GM12878 (cell line): ENCODE measurements around the gene ACTR1A. TPM values are rescaled to one million over a fixed set of nuclear protein-coding genes. Genes with fewer than 3 reads are reported as not detected.

Experiments used
- CBFB ChIP-seq: IDR thresholded peaks from 2 replicates; pipeline ENCODE4 v1.6.1; 2016; ENCODE audit warnings: antibody characterized with exemption, low read depth
- CHD2 ChIP-seq: IDR thresholded peaks from 2 replicates; pipeline ENCODE4 v1.6.1; 2011; ENCODE audit warnings: low read depth, low read length, improper control_type of control experiment, borderline replicate concordance
- CHD4 ChIP-seq: fragments of 200-600 bp; sonication (generic); IDR thresholded peaks from 2 replicates; pipeline ENCODE4 v1.6.1; 2016; ENCODE audit warnings: mild to moderate bottlenecking
- E2F4 ChIP-seq: IDR thresholded peaks from 2 replicates; pipeline ENCODE4 v1.6.1; 2012; ENCODE audit warnings: low read depth, low read length, improper control_type of control experiment
- E4F1 ChIP-seq: fragments of 450-650 bp; IDR thresholded peaks from 2 replicates; pipeline ENCODE4 v1.6.1; 2018; ENCODE audit warnings: borderline replicate concordance, mild to moderate bottlenecking; ENCODE audit not compliant: partially characterized antibody
- EGR1 ChIP-seq, 2 experiments: IDR thresholded peaks; 1 replicate in 1 of 2; 2 replicates in 1 of 2; pipeline ENCODE4 v1.6.1; 2011 to 2012; ENCODE audit warnings: low read depth in 2 of 2, low read length in 2 of 2, borderline replicate concordance in 1 of 2, mild to moderate bottlenecking in 1 of 2, moderate library complexity in 1 of 2
- ESRRA ChIP-seq: IDR thresholded peaks from 2 replicates; pipeline ENCODE4 v1.6.1; 2012; ENCODE audit warnings: mild to moderate bottlenecking, low read length, improper control_type of control experiment
- EZH2 ChIP-seq: IDR thresholded peaks from 2 replicates; pipeline ENCODE4 v1.6.1; 2012; ENCODE audit warnings: low read depth, mild to moderate bottlenecking, control low read depth, inconsistent platforms, low read length, borderline replicate concordance; ENCODE audit not compliant: control insufficient read depth
- FOS ChIP-seq: IDR thresholded peaks from 3 replicates; pipeline ENCODE4 v1.6.1; 2011; ENCODE audit warnings: borderline replicate concordance; ENCODE audit not compliant: insufficient read length; ENCODE audit errors: extremely low read depth
- FOXM1 ChIP-seq: IDR thresholded peaks from 2 replicates; pipeline ENCODE4 v1.6.1; 2012; ENCODE audit warnings: low read depth, mild to moderate bottlenecking, inconsistent platforms, low read length, moderate library complexity
- GATAD2B ChIP-seq: fragments of 450-650 bp; conservative IDR thresholded peaks from 2 replicates; pipeline ENCODE4 v1.6.1; 2017; ENCODE audit warnings: low read depth, mild to moderate bottlenecking, moderate library complexity
- HDAC2 ChIP-seq: fragments of 200-600 bp; sonication (generic); IDR thresholded peaks from 2 replicates; pipeline ENCODE4 v1.6.1; 2017
- HDGF ChIP-seq: fragments of 450-650 bp; IDR thresholded peaks from 2 replicates; pipeline ENCODE4 v1.6.1; 2016; ENCODE audit warnings: antibody characterized with exemption
- IKZF2 ChIP-seq, 2 experiments: fragments of 450-650 bp; IDR thresholded peaks; 2 replicates each; pipeline ENCODE4 v1.6.1; 2017; ENCODE audit warnings: mild to moderate bottlenecking in 2 of 2, moderate library complexity in 2 of 2
- JUND ChIP-seq: IDR thresholded peaks from 2 replicates; pipeline ENCODE4 v1.6.1; 2012; ENCODE audit warnings: low read depth, mild to moderate bottlenecking, low read length, improper control_type of control experiment, moderate library complexity
- MTA3 ChIP-seq: IDR thresholded peaks from 2 replicates; pipeline ENCODE4 v1.6.1; 2012; ENCODE audit warnings: low read length, inconsistent platforms, borderline replicate concordance
- NFXL1 ChIP-seq: fragments of 450-650 bp; IDR thresholded peaks from 2 replicates; pipeline ENCODE4 v1.6.1; 2017; ENCODE audit warnings: antibody characterized with exemption, mild to moderate bottlenecking, borderline replicate concordance
- RAD21 ChIP-seq: IDR thresholded peaks from 2 replicates; pipeline ENCODE4 v1.6.1; 2011; ENCODE audit warnings: mild to moderate bottlenecking, low read depth, low read length, moderate library complexity; ENCODE audit not compliant: insufficient read depth
- SMC3 ChIP-seq: IDR thresholded peaks from 2 replicates; pipeline ENCODE4 v1.6.1; 2011; ENCODE audit warnings: low read length, improper control_type of control experiment, borderline replicate concordance
- SREBF1 ChIP-seq: IDR thresholded peaks from 2 replicates; pipeline ENCODE4 v1.6.1; 2012; ENCODE audit warnings: mild to moderate bottlenecking, low read length
- STAT1 ChIP-seq: fragments of 450-650 bp; conservative IDR thresholded peaks from 2 replicates; pipeline ENCODE4 v1.6.1; 2014; ENCODE audit warnings: antibody characterized with exemption, mild to moderate bottlenecking
- polyA plus RNA-seq, 11 experiments: library from polyadenylated mRNA; depleted of rRNA in 4 of 11; unstranded in 6 of 11; stranded (reverse) in 5 of 11; fragments of >200 nt; fragmentation: Nextera tagmentation in 4 of 11; fragmentation: Illumina TruSeq in 1 of 11; extraction: Ambion mirVana in 4 of 11; extraction: Trizol in 1 of 11; gene quantifications; 1 replicate in 1 of 11; 2 replicates in 10 of 11; pipeline versions ENCODE4 v1.2.1 to v1.2.3, GENCODE V29; 2011 to 2016; ENCODE audit warnings: inconsistent platforms in 2 of 11, missing spikeins in 2 of 11, low read depth in 1 of 11
- total RNA-seq, 4 experiments: library from RNA; depleted of rRNA in 3 of 4; stranded (reverse); fragments of >200 nt in 3 of 4; fragmentation: Illumina TruSeq in 1 of 4; extraction: Trizol in 1 of 4; gene quantifications; 2 replicates each; pipeline versions ENCODE4 v1.2.1 to v1.2.3, GENCODE V29; 2013 to 2021
- TF ChIP-seq, protein P1 (sequence below): IDR thresholded peaks from 2 replicates; pipeline ENCODE4 v1.6.1; 2012; ENCODE audit warnings: improper control_type of control experiment, low read depth, low read length; ENCODE audit not compliant: insufficient replicate concordance

ACTR1A gene
- total and polyA plus RNA-seq, 10 of the 15 experiments (the other 5 are each of a cell fraction or from before 2014, with no cell fraction given) = 43.0 to 110 (median 78.9) TPM

GRCh38 chr10:102503264-102504178 lies 1.0 kb upstream of the ACTR1A start, which contains the start of gene SUFU (continued):
- no peak for TF ChIP-seq MTA3
- no peak for TF ChIP-seq HDAC2
- TF ChIP-seq EGR1 (IDR thresholded peaks at IDR 0.05; ENCODE audit: borderline replicate concordance in 1 of 2, low read depth in 2 of 2, low read length in 2 of 2) = no peak
- TF ChIP-seq EZH2 = no peak
- TF ChIP-seq E2F4 = no peak
- TF ChIP-seq IKZF2 (IDR thresholded peaks at IDR 0.05) = no peak
- TF ChIP-seq STAT1 = no peak
- TF ChIP-seq CHD2 = peak; percentile 73; the same call in 1 of the 2 replicates
- no peak for TF ChIP-seq JUND
- no peak for TF ChIP-seq E4F1
- TF ChIP-seq HDGF = no peak
- TF ChIP-seq CHD4 = no peak
- no peak for TF ChIP-seq NFXL1
- TF ChIP-seq FOS = peak; percentile 29
- no peak for TF ChIP-seq FOXM1
- no peak for TF ChIP-seq CBFB
- TF ChIP-seq, protein P1, sequence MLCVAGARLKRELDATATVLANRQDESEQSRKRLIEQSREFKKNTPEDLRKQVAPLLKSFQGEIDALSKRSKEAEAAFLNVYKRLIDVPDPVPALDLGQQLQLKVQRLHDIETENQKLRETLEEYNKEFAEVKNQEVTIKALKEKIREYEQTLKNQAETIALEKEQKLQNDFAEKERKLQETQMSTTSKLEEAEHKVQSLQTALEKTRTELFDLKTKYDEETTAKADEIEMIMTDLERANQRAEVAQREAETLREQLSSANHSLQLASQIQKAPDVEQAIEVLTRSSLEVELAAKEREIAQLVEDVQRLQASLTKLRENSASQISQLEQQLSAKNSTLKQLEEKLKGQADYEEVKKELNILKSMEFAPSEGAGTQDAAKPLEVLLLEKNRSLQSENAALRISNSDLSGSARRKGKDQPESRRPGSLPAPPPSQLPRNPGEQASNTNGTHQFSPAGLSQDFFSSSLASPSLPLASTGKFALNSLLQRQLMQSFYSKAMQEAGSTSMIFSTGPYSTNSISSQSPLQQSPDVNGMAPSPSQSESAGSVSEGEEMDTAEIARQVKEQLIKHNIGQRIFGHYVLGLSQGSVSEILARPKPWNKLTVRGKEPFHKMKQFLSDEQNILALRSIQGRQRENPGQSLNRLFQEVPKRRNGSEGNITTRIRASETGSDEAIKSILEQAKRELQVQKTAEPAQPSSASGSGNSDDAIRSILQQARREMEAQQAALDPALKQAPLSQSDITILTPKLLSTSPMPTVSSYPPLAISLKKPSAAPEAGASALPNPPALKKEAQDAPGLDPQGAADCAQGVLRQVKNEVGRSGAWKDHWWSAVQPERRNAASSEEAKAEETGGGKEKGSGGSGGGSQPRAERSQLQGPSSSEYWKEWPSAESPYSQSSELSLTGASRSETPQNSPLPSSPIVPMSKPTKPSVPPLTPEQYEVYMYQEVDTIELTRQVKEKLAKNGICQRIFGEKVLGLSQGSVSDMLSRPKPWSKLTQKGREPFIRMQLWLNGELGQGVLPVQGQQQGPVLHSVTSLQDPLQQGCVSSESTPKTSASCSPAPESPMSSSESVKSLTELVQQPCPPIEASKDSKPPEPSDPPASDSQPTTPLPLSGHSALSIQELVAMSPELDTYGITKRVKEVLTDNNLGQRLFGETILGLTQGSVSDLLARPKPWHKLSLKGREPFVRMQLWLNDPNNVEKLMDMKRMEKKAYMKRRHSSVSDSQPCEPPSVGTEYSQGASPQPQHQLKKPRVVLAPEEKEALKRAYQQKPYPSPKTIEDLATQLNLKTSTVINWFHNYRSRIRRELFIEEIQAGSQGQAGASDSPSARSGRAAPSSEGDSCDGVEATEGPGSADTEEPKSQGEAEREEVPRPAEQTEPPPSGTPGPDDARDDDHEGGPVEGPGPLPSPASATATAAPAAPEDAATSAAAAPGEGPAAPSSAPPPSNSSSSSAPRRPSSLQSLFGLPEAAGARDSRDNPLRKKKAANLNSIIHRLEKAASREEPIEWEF = no peak
- TF ChIP-seq RAD21 = peak; percentile 88
- no peak for TF ChIP-seq GATAD2B
- TF ChIP-seq ESRRA = no peak
- no peak for TF ChIP-seq SREBF1
- TF ChIP-seq SMC3 = peak; percentile 90
